Ureter (tissue), 1 donor: ENCODE results near the gene OPN4. TPM values are rescaled to one million over a fixed set of nuclear protein-coding genes. Genes with fewer than 3 reads are reported as not detected.

Experiments used
- DNase-seq: peaks from one replicate; pipeline ENCODE4 v3.0.0-alpha.2; 2020; ENCODE audit warnings: low spot score
- total RNA-seq: library from RNA; stranded (reverse); gene quantifications from one replicate; pipeline ENCODE4 v1.2.4, GENCODE V29; 2023
- donor health status: DM: yes; HTN: yes; CAD: no.

The OPN4 gene
- total RNA-seq, 1 donor from 2014 or later: not detected

GRCh38 chr10:86681047-86681446 lies 26.7 kb downstream of the OPN4 start:
- peak; percentile 63 for DNase-seq

GRCh38 chr10:86681722-86682386 lies 27.5 kb downstream of the OPN4 start:
- no peak for DNase-seq

GRCh38 chr10:86682675-86683074 lies 28.3 kb downstream of the OPN4 start:
- DNase-seq: no peak

DNA sequence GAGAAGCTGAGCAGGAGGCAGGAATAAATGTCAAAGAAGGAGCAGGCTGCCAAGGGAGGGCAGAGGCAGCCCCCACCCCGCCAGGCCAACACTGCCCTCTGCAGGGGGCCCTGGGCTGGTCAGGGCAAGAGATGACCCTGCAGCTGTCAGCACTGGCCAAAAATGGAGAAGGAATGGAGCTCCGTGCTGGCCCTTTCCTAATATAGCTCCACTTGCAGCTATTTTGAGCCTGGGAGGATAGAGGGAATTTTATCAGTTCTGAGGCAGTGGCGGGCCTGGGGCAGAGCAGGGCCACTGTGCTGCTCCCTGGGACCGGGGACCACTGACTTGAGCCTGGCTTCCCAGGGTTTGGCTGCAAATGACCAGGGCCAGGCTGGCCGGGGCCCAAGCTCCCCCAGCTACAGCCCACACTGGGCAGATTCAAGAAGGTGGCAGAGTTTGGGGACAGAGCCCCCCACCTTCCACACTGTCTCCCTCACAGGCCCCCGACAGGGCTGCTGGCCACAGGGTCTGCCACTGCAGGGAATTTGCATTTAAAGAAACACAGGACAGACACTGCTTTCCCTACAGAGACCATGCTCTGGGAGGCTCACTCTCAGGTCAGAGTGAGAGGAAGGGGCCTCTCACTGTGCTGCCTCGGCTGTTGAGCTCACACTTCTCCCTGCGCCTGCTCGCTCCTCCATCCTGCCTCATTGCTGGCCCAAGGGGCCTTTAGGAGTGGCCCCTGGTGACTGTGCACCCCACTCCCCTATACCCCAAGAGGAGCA lies 30.2 kb downstream of the OPN4 start:
- DNase-seq: peak; percentile 76

DNA sequence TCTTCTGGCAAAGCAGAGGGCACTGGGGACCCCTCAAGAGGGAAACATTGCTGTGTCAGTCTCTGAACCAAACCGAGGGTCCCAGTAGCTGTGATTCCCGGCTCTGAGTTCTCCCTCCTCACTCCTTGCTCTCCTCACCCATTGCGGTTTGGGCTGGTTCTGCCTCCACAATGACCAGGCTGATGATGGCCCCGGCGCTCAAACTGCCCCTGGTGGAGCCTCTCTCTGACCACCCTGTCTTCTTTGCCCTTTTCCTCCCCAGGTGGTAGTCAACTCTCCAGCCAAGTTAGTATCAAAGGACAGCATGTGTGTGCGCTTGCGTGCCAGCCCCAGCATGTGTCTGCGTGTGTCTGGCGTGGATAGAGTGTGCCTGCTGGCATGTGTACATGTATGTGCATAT lies 31.1 kb downstream of the OPN4 start:
- DNase-seq: no peak

DNA sequence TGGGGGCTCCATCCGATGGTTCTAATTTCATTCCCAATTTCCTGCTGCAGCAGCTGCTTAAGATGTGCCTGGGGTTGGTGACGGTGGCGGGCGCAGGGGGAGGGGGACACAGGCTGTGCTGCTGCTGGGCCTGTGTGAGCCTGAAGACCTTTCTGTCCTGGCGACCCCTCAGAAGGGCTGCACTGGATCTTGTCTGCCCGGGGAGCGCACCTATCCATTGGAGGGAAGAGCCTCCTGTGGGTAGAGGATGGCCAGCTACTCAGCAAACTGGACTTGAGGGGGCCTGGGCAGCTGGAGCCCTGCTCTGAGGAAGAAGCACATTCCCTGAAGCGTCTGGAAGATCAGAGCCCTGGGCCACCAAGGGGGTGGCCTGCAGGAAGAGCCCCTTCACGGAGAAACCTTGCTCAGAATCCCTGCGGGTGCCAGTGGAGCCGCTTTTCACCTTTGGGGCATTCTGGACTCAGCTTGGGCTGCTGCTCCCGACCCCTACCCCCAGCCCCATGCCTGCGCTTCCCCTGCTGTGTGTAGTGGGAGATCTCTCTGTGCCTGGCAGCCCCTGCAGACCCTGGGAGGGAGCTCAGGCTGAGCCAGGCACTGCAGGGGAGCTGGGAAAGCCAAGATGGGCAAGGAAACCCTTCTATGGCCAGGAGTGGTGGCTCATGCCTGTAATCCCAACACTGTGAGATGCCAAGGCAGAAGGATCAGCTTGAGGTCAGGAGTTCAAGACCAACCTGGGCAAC lies 31.7 kb downstream of the OPN4 start:
- DNase-seq: no peak

DNA sequence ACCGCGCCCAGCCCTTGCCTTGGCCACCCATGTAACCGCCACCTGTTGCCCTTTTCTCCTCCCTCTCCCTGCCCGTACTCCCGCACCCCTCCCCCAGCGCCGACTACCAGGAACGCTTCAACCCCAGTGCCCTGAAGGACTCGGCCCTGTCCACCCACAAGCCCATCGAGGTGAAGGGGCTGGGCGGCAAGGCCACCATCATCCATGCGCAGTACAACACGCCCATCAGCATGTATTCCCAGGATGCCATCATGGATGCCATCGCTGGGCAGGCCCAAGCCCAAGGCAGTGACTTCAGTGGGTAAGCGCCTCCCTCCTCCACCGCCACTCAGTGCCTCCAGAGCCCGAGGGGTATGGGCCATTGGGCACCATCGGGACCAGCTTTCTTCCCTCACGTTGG lies 32.6 kb downstream of the OPN4 start:
- no peak for DNase-seq

DNA sequence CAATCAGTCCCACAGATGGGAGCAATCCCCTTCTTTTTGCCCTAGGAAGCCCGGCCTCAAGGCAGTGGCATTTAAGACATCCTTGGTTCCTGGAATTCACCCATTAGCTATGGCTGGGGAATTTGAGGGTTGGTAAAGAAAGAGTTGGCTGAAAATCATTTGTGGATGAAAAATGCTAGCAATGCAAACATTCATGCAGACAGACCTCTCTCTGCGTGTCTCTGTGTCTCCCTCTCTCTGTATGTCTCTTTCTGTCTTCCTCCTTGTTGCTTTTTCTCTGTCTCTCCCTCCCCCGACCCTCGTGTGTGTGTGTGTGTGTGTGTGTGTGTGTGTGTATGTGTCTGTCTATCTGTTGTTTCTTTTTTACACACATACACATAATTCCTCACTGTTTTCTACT lies 33.4 kb downstream of the OPN4 start:
- DNase-seq: no peak

DNA sequence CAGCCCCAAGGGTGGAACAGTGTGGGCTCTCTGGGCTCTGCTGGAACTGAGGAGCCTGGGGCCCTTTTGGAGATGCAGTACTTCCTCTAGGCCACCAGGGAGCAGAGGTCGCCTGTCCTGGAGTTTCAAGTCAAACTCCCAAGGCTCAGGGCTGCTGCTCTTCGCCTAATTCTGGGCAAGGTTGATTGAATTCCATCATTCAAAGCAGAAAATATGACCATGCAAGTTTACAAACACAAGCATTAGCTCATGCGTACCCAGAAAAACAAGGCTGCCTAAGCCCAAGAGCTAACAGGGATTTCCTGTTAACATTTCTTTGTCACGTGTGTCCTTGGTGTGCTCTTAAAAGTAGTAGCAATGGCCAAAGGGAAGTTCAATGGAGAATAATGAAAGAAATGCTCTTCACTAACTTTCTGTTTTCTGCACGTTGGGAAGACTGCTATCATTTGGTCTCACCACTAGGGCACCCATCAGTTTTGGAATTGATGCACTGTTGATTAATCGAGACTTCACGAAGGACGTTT lies 34.1 kb downstream of the OPN4 start:
- peak; percentile 70 for DNase-seq

DNA sequence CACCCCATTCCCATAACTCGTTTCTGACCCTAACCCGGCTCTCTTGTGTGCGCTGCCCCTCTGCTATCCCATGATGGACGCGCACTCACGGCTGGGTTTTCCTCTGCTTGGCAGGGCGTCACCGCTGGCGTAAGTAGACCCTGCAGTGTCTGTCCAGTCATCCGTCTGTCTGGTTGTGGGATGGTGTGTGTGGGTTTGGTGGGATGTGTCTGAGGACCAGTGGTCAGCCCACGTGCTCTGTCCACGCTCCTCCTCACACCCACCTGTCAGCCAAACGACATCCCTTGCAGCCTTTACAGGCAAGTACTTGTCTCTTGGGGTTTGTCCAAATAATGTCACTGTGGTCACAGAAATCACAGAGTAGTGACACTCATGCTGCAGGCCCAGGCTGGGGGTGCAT lies 34.8 kb downstream of the OPN4 start:
- no peak for DNase-seq

- no peak for DNase-seq
Measured at GRCh38 chr10:86690231-86690630, 35.9 kb downstream of the OPN4 start.

- DNase-seq: no peak
Measured at GRCh38 chr10:86690657-86691084, 36.3 kb downstream of the OPN4 start.

DNA sequence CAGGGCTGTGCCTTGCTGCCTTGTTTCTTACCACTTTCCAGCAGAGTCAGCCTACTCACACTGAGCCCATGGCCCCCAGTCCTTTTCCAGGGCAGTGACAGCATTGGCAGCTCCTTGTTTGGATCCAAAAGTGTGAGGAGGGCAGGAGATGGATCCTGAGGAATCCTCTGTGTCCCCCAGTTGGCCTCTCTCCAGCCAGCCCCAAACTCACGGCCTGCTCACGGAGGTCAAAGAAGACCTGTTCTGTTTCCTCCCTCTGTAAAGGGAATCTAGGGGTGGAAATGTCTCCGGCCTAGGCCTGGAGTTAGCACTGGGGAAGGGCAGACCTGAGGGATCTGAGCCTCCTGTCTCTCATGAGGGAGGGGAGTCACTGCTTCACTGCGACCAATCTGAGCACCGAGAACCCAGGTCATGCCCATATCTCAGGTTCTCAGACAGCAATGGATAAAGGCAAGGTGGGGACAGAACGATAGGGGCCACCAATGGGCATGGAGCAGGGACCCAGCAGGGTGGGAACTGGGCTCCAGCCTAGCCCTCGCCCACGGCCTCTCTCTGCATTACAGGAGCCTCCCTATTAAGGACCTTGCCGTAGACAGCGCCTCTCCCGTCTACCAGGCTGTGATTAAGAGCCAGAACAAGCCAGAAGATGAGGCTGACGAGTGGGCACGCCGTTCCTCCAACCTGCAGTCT lies 37.1 kb downstream of the OPN4 start:
- DNase-seq: no peak

- no peak for DNase-seq
Measured at GRCh38 chr10:86692023-86692514, 37.7 kb downstream of the OPN4 start.

GRCh38 chr10:86692664-86693063 lies 38.3 kb downstream of the OPN4 start:
- no peak for DNase-seq

- no peak for DNase-seq
Measured at GRCh38 chr10:86693275-86693674, 38.9 kb downstream of the OPN4 start.

GRCh38 chr10:86693721-86694369 lies 39.5 kb downstream of the OPN4 start:
- DNase-seq: no peak

GRCh38 chr10:86698207-86698940 lies 44.0 kb downstream of the OPN4 start:
- DNase-seq: no peak

DNA sequence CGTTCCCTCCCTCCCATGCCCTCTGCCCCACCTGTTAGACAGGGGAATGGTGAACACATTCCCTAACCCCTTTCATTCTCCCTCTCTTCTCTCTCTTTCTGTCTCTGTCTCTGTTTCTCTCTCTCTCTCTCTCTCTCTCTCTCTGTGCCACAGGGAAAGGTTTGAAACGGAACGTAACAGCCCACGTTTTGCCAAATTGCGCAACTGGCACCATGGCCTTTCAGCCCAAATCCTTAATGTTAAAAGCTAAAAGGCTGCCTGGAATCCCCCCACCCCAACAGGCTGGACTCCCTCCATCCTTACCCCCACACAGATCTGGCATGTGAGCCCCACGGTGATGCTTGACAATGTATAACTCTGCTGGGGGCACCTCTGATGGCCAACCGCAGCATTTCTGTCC lies 44.8 kb downstream of the OPN4 start:
- no peak for DNase-seq

- no peak for DNase-seq
Measured at GRCh38 chr10:86699541-86699940, 45.2 kb downstream of the OPN4 start.
